Measurements from ENCODE around the gene C2orf78.

C2orf78 gene

DNA sequence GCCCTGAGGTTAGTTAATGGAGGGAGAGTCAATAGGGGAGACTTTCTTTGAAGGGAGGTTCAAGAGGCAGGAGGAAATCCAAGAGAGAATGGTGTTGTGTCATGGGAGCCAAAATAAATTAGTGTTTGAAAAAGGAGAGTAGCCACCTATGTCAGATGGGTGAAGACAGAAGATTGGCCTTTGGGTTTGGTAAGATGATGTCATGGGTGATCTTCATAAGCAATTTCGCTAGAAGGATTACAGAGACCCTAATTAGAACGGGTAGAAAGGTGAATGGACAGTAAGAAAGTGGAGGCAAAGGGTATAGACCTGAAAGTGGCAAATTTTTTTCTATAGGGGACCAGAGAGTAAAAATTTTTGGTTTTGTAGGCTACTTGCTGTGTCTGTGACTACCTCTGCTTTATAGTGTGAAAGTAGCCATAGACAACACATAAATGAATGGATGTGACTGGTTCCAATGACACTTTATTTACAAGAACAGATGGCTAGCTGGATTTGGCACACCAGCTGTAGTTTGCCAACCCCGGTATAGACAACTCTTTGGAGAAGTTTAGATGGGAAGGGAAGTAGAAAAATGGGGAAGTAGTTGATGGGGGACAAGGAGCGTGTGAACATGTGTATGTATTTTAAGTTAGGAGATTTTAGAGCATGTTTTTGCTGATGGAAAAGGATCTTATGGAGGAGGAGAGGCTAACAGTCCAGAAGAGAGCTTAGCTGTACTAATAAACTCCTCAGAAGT, 54.0 kb downstream of the C2orf78 start:
- no peak for DNase-seq (ENCODE audit: low read depth, low spot score)
- no peak overlapping the region for H3K4me3 ChIP-seq (ENCODE audit: low read depth, low read length)
- TF ChIP-seq, protein P1, sequence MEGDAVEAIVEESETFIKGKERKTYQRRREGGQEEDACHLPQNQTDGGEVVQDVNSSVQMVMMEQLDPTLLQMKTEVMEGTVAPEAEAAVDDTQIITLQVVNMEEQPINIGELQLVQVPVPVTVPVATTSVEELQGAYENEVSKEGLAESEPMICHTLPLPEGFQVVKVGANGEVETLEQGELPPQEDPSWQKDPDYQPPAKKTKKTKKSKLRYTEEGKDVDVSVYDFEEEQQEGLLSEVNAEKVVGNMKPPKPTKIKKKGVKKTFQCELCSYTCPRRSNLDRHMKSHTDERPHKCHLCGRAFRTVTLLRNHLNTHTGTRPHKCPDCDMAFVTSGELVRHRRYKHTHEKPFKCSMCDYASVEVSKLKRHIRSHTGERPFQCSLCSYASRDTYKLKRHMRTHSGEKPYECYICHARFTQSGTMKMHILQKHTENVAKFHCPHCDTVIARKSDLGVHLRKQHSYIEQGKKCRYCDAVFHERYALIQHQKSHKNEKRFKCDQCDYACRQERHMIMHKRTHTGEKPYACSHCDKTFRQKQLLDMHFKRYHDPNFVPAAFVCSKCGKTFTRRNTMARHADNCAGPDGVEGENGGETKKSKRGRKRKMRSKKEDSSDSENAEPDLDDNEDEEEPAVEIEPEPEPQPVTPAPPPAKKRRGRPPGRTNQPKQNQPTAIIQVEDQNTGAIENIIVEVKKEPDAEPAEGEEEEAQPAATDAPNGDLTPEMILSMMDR (IDR thresholded peaks at IDR 0.05; ENCODE audit: low read depth, low read length), result no peak
- in situ Hi-C loops (cut with HindIII; ENCODE audit: low sequenced_read_pairs), result no loop called here

DNA sequence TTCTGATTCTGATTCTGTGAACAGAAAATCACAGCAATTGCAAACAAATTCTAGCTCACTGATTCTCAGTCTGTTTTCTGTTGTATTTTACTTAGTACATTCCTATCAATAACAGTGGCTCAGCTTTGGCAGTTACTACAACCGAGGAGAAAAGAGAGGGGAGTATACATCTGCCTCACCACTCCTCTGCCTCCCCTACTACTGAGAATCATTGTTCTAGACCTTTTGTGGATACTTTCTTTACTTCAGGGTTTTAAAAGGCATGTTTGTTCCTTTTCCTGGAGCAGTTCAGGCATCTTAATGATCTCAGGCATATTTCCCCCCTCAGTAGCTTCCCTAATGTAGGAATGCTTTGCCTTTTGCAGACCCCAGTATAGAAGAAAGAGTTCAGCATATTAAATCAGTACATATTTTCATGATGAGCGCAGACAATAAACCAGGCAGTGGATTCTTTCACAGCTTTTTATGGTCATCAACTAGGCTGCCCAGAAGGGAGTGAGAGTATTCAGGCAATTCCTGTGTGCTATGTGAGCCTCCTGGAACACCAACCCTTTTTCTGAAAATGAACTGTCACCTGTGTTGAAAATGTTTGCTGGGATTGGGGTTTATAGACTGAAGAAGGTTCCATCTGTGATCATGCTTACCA, 55.0 kb downstream of the C2orf78 start:
- in situ Hi-C loops (cut with HindIII; ENCODE audit: low sequenced_read_pairs), result no loop called here
- TF ChIP-seq, protein P1 (IDR thresholded peaks at IDR 0.05; ENCODE audit: low read depth, low read length), result no peak
- H3K4me3 ChIP-seq (ENCODE audit: low read depth, low read length), result no peak overlapping the region
- DNase-seq (ENCODE audit: low read depth, low spot score), result peak; percentile 43

DNA sequence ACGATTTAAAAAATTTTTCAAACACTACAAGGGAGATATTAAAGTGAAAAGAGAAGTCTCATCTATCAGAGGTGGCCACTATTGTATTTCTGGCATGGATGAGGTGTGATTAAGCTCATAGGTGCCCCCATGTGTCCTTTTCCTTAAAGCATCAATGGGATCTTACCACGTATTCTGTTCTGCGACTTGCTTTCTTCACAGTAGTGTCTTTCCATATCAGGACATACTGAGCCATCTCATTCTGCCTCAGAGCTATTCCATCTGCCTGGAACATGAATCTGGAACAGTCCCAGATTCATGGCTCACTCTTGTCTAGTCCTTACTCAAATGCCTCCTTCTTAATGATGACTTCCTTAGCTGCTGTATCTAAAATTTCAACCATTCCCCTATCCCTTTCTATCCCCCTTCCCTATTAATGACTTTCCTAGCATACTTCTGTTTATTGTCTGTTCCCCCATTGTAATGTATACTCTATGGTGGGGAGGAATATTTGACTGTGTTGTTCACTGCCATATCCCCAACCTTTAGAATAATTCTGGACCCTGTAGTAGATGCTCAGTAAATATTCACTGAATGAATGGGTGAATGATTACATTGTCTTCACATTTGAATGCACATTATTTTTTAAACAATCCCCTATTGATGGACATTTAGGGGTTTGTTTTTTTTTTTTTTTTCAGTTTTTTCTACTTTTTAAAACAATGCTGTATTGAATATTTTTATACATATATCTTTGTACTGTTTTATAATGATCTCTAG, 55.8 kb downstream of the C2orf78 start:
- TF ChIP-seq, protein P1 (IDR thresholded peaks at IDR 0.05; ENCODE audit: low read depth, low read length), result no peak
- no peak overlapping the region for H3K4me3 ChIP-seq (ENCODE audit: low read depth, low read length)
- no peak for DNase-seq (ENCODE audit: low read depth, low spot score)
- in situ Hi-C loops (cut with HindIII; ENCODE audit: low sequenced_read_pairs), result no loop called here

DNA sequence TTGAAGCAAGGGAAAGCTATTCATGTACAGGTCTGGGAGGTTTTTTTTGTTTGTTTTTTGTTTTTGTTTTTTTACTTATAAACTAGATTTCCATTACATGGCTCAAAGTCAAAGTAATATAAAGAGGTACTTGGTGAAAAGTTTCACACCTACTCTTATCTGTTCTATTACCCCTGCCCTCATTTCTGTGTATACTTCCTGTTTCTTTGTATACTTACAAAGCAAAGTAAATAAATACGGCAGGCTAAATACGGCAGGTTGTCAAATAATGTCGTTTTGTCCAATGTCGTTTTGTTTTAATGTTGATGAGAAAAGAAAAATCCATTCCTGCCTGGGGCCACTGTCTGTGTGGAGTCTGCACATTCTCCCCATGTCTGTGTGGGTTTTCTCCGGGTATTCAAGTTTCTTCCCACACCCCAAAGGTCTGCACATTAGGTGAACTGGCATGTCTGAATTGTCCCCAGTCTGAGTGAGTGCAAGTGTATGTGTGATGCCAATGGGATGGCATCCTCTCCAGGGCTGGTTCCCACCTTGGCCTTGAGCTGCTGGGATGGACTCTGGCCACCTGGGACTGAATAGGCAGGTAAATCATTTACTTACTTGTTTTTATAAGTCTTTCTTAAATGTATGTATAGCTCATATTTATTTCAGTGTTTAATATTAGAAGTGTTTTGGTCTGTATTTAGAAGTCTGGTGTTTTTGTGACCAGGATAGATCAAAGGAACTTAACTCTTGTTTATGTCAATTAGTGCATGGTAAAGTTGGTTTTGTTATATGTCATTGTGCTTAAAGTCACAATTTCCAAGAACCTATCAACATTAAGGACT, 58.1 kb downstream of the C2orf78 start:
- no peak overlapping the region for H3K4me3 ChIP-seq (ENCODE audit: low read depth, low read length)
- TF ChIP-seq, protein P1 (IDR thresholded peaks at IDR 0.05; ENCODE audit: low read depth, low read length), result no peak
- DNase-seq (ENCODE audit: low read depth, low spot score), result no peak
- in situ Hi-C loops (cut with HindIII; ENCODE audit: low sequenced_read_pairs), result no loop called here

DNA sequence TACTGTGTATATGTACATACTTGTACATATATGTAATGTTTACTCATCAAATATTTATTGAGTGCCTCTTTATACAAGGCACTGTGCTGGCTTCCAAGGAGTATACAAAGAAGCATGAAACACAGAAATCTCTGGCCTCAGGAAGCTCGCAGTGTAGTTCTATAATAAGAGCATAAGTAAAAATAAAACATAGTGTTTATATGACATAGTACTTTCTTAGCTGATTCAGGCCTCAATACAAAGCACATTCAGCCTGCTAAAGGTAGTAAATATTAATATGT, 58.7 kb downstream of the C2orf78 start:
- TF ChIP-seq, protein P1 (IDR thresholded peaks at IDR 0.05; ENCODE audit: low read depth, low read length), result no peak
- no peak overlapping the region for H3K4me3 ChIP-seq (ENCODE audit: low read depth, low read length)
- in situ Hi-C loops (cut with HindIII; ENCODE audit: low sequenced_read_pairs), result no loop called here
- DNase-seq (ENCODE audit: low read depth, low spot score), result no peak

DNA sequence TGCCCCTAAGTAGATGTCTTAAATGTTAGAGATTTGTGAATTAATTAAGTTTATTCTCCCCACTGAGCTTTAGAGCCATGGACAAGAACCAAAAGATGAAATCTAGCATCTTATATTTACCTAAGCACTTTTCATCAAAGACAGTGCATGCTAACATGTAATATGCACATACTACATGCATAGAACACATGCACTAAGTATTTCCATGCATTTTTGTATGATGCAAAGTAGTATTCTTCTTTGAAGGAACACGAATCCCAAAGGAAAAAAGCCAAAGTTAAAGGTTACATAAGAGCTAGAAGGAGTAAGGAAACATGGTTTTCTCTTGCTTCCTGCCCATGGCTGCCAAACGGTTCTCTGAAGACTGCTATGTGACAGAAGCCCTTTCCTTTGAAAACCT, 60.1 kb downstream of the C2orf78 start:
- H3K4me3 ChIP-seq (ENCODE audit: low read depth, low read length), result no peak overlapping the region
- no peak for DNase-seq (ENCODE audit: low read depth, low spot score)
- in situ Hi-C loops (cut with HindIII; ENCODE audit: low sequenced_read_pairs), result no loop called here
- TF ChIP-seq, protein P1 (IDR thresholded peaks at IDR 0.05; ENCODE audit: low read depth, low read length), result no peak
